NCI-H82 treated with DMSO at 0.1 percent for 48 hours (cell line): ENCODE results near the gene METTL16.

Source experiments
- DNase-seq: peaks from one replicate; lab custom pipeline; 2025; ENCODE audit not compliant: unreplicated experiment; lab: John Stamatoyannopoulos, UW

The METTL16 gene

GRCh38 chr17:2385240-2386210, 126.2 kb downstream of the METTL16 start:
- no peak for DNase-seq

- DNase-seq = no peak
Measured at GRCh38 chr17:2384439-2385127, 127.1 kb downstream of the METTL16 start.

- DNase-seq = no peak
Measured at GRCh38 chr17:2383628-2384167, 128.0 kb downstream of the METTL16 start.

GRCh38 chr17:2380950-2381649, 130.6 kb downstream of the METTL16 start:
- DNase-seq = no peak

- no peak for DNase-seq
Measured at GRCh38 chr17:2380226-2380922, 131.3 kb downstream of the METTL16 start.

GRCh38 chr17:2379489-2380225, 132.0 kb downstream of the METTL16 start:
- no peak for DNase-seq

GRCh38 chr17:2378905-2379304, 132.8 kb downstream of the METTL16 start:
- no peak for DNase-seq

GRCh38 chr17:2377659-2378058, 134.0 kb downstream of the METTL16 start:
- DNase-seq = no peak

- no peak for DNase-seq
Measured at GRCh38 chr17:2376107-2376506, 135.6 kb downstream of the METTL16 start.

GRCh38 chr17:2375406-2375805, 136.3 kb downstream of the METTL16 start:
- DNase-seq = no peak

- DNase-seq = no peak
Measured at GRCh38 chr17:2374549-2375285, 137.0 kb downstream of the METTL16 start.

- no peak for DNase-seq
Measured at GRCh38 chr17:2373179-2373578, 138.5 kb downstream of the METTL16 start.

GRCh38 chr17:2372681-2373080, 139.0 kb downstream of the METTL16 start:
- no peak for DNase-seq

- no peak for DNase-seq
Measured at GRCh38 chr17:2372180-2372579, 139.5 kb downstream of the METTL16 start.

- no peak for DNase-seq
Measured at GRCh38 chr17:2371183-2372130, 140.2 kb downstream of the METTL16 start.

GRCh38 chr17:2370211-2370589, 141.5 kb downstream of the METTL16 start:
- DNase-seq = no peak

- DNase-seq = no peak
Measured at GRCh38 chr17:2369551-2370210, 142.0 kb downstream of the METTL16 start.

GRCh38 chr17:2369039-2369438, 142.6 kb downstream of the METTL16 start:
- DNase-seq = no peak
